Lower lobe of right lung (tissue), 2 donors: Measurements from ENCODE around the gene AMOT. TPM values are rescaled to one million over a fixed set of nuclear protein-coding genes. Genes with fewer than 3 reads are reported as not detected.
"Not testable (repeated sequence)": the region's sequence is repeated elsewhere in the genome, so short reads cannot be mapped to it uniquely, and the experiment has no call there.

Experiments
- ATAC-seq, 2 donors: fragments of 200-7000 bp; cut with Tn5 transposase; one replicate each; pipeline ENCODE4 v1.9.1; 2020 to 2022; ENCODE audit warnings: mild to moderate bottlenecking in 2 of 2, moderate library complexity in 2 of 2
- DNase-seq: peaks from one replicate; pipeline ENCODE4 v3.0.0-alpha.2; 2020
- H3K27ac ChIP-seq: fragments of 200-600 bp; one replicate; pipeline ENCODE4 v1.8.0; 2022
- H3K27me3 ChIP-seq: fragments of 200-600 bp; one replicate; pipeline ENCODE4 v1.8.0; 2022; ENCODE audit warnings: low read depth
- H3K36me3 ChIP-seq: fragments of 200-600 bp; one replicate; pipeline ENCODE4 v1.8.0; 2022; ENCODE audit warnings: mild to moderate bottlenecking
- H3K4me1 ChIP-seq: fragments of 200-600 bp; one replicate; pipeline ENCODE4 v1.8.0; 2022
- H3K4me3 ChIP-seq: fragments of 200-600 bp; one replicate; pipeline ENCODE4 v1.8.0; 2022; ENCODE audit warnings: mild to moderate bottlenecking
- H3K9me3 ChIP-seq: fragments of 200-600 bp; one replicate; pipeline ENCODE4 v1.8.0; 2022
- intact Hi-C: fragments of 100-400 bp; cut with DNase I; formaldehyde crosslinking; loops from one replicate; pipeline ENCODE4 v1.11.0; 2022
- total RNA-seq: library from RNA; stranded (reverse); fragmentation: NEBNext Ultra II Directional; extraction: Animal tissue kit (Norgen Biotek cat#: 25700); gene quantifications from one replicate; pipeline ENCODE4 v1.2.1, GENCODE V29; 2021
- TF ChIP-seq, protein P1 (sequence below): fragments of 200-600 bp; IDR thresholded peaks from one replicate; pipeline ENCODE4 v1.8.0; 2022; ENCODE audit warnings: antibody characterized with exemption, mild to moderate bottlenecking
- donor health status: DM: no; HTN: yes; CAD: no; lungs with severe emphysema.

AMOT gene
- total RNA-seq, 1 donor from 2014 or later: 12.4 TPM

- ATAC-seq (no peak), DNase-seq (no peak)
- intact Hi-C loops: no loop called here
- no peak overlapping the region for H3K27ac ChIP-seq
- H3K4me3 ChIP-seq: no peak overlapping the region
- no peaks in the 10 kb centered on the region for H3K36me3 ChIP-seq
- TF ChIP-seq, protein P1, sequence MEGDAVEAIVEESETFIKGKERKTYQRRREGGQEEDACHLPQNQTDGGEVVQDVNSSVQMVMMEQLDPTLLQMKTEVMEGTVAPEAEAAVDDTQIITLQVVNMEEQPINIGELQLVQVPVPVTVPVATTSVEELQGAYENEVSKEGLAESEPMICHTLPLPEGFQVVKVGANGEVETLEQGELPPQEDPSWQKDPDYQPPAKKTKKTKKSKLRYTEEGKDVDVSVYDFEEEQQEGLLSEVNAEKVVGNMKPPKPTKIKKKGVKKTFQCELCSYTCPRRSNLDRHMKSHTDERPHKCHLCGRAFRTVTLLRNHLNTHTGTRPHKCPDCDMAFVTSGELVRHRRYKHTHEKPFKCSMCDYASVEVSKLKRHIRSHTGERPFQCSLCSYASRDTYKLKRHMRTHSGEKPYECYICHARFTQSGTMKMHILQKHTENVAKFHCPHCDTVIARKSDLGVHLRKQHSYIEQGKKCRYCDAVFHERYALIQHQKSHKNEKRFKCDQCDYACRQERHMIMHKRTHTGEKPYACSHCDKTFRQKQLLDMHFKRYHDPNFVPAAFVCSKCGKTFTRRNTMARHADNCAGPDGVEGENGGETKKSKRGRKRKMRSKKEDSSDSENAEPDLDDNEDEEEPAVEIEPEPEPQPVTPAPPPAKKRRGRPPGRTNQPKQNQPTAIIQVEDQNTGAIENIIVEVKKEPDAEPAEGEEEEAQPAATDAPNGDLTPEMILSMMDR: no peak
- H3K9me3 ChIP-seq: no peaks in the 10 kb centered on the region
- H3K4me1 ChIP-seq: no peaks in the 10 kb centered on the region
- H3K27me3 ChIP-seq: no peaks in the 10 kb centered on the region
Observed at GRCh38 chrX:112857478-112857878, 16.8 kb upstream of the AMOT start.

DNA sequence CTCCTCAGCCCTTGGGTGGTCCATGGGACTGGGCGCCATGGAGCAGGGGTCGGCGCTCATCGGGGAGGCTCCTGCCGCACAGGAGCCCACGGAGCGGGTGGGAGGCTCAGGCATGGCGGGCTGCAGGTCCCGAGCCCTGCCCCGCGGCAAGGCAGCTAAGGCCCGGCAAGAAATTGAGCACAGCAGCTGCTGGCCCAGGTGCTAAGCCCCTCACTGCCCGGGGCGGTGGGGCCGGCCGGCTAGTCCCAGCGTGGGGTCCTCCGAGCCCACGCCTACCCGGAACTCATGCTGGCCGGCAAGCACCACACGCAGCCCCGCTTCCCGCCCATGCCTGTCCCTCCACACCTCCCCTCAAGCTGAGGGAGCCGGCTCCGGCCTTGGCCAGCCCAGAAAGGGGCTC, 14.3 kb upstream of the AMOT start:
- ATAC-seq, DNase-seq, H3K4me1 ChIP-seq, H3K9me3 ChIP-seq, intact Hi-C loops, H3K4me3 ChIP-seq, H3K27me3 ChIP-seq, H3K27ac ChIP-seq, H3K36me3 ChIP-seq: not testable (repeated sequence)

DNA sequence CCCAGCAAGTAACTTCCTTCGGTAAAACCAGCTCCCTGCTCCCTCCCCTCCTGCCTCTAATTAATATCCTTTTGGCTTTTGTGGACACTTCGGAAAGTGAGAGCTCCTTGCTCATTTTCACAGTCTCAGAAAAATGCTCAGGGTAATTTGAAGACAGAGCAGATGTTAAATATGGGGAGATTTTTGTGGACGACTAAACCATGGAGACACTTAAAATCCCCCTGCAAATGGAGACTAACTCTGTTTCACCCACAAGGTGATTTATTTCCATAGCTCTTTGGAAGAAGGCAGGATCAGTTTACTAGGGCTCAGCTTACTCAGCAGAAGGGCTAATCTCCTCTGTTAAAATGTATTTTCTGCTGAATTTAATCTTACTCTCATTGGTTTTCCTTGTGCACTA, 12.2 kb upstream of the AMOT start:
- ATAC-seq: no peak
- Histone ChIP-seq H3K27me3 (no peaks in the 10 kb centered on the region), H3K4me3 (no peak overlapping the region), H3K9me3 (no peaks in the 10 kb centered on the region), H3K27ac (no peak overlapping the region), H3K36me3 (no peaks in the 10 kb centered on the region), H3K4me1 (peaks cover 8% of the 10 kb centered on the region)
- intact Hi-C loops: no loop called here
- no peak for DNase-seq
- TF ChIP-seq, protein P1: no peak

- intact Hi-C loops: no loop called here
- peaks cover 8% of the 10 kb centered on the region for H3K4me1 ChIP-seq
- H3K27me3 ChIP-seq: no peaks in the 10 kb centered on the region
- ATAC-seq (peak; percentile 76 to 87), DNase-seq (no peak)
- TF ChIP-seq, protein P1: no peak
- no peaks in the 10 kb centered on the region for H3K36me3 ChIP-seq
- no peak overlapping the region for H3K27ac ChIP-seq
- no peaks in the 10 kb centered on the region for H3K9me3 ChIP-seq
- no peak overlapping the region for H3K4me3 ChIP-seq
Observed at GRCh38 chrX:112851806-112852205, 11.2 kb upstream of the AMOT start.

DNA sequence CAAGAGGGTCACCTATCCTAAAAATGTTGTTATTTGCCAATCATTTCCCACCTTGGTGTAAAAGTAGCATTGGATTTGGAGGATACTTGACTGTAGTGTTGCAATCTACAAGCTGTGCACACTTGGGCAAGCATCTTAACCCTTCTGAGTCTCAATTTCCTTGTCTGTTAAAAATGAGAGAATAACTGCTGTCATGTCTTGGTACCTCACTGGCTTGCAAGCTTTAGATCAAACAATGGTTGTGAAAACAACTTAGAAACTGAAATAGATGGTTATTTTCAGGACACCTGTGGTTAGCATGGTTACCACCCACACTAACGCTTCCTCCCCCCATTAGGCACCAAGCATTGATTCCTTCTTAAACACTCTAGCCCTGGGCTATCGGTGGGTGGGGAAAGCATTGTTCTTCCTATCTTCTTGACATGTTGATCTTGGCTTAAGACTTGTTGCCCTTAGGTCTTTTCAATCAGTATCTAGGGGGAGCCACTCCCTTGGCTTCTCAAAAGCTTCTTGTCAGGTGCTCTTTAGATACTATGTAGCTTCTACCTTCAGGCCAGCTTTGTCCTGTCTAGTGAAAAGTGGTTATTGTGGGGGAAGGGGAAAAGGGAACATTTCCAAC, 10.6 kb upstream of the AMOT start:
- H3K4me1 ChIP-seq: peaks cover 8% of the 10 kb centered on the region
- TF ChIP-seq, protein P1: no peak
- no peaks in the 10 kb centered on the region for H3K36me3 ChIP-seq
- ATAC-seq (peak in 1 of 2 donors; percentile 49), DNase-seq (no peak)
- no peaks in the 10 kb centered on the region for H3K9me3 ChIP-seq
- no peak overlapping the region for H3K4me3 ChIP-seq
- H3K27me3 ChIP-seq: no peaks in the 10 kb centered on the region
- no peak overlapping the region for H3K27ac ChIP-seq
- intact Hi-C loops: no loop called here

DNA sequence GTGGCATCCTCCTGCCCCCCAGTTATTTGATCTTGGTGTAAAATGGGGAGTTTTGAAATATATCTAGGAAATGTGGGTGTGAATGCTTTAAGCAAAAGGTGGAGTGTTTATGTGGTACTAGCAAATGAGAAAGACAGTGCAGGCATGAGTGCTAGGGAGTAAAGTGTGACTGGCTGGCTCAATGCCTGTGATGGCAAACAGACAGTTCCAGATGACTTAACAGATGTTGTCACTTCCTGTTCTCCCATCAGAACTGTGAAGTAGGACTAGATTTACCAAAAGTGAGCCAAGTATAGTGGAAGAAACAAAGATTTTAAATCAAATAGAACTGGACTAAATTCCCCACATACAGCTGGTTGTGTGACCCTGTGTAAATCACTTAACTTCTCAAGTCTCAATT, 8.4 kb upstream of the AMOT start:
- no peak for ATAC-seq
- H3K36me3 ChIP-seq: no peaks in the 10 kb centered on the region
- intact Hi-C loops: no loop called here
- TF ChIP-seq, protein P1: no peak
- no peaks in the 10 kb centered on the region for H3K9me3 ChIP-seq
- DNase-seq: no peak
- H3K27ac ChIP-seq: no peak overlapping the region
- H3K27me3 ChIP-seq: no peaks in the 10 kb centered on the region
- no peak overlapping the region for H3K4me3 ChIP-seq
- peaks cover 8% of the 10 kb centered on the region for H3K4me1 ChIP-seq
